ENCODE data around the gene SSU72.
"Not testable (repeated sequence)": the region's sequence is repeated elsewhere in the genome, so short reads cannot be mapped to it uniquely, and the experiment has no call there.

DNA sequence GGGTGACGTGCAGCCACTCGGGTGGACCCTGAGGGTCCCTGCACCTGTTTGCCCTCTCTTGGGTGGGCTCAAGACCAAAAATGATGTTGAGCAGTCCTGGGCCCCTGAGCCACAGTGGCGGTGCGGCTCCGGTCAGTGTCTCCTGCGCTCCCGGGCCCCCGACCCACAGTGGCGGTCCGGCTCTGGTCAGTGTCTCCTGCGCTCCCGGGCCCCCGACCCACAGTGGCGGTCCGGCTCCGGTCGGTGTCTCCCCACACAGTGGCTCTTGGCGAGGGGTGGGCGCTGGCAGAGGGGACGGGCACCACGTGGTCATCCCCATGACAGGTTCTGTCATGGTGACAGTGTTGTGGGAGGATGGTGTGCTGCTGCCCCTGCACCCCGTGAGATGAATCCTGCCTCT is 80.4 kb downstream of the SSU72 start:
- TF ChIP-seq, protein P1, sequence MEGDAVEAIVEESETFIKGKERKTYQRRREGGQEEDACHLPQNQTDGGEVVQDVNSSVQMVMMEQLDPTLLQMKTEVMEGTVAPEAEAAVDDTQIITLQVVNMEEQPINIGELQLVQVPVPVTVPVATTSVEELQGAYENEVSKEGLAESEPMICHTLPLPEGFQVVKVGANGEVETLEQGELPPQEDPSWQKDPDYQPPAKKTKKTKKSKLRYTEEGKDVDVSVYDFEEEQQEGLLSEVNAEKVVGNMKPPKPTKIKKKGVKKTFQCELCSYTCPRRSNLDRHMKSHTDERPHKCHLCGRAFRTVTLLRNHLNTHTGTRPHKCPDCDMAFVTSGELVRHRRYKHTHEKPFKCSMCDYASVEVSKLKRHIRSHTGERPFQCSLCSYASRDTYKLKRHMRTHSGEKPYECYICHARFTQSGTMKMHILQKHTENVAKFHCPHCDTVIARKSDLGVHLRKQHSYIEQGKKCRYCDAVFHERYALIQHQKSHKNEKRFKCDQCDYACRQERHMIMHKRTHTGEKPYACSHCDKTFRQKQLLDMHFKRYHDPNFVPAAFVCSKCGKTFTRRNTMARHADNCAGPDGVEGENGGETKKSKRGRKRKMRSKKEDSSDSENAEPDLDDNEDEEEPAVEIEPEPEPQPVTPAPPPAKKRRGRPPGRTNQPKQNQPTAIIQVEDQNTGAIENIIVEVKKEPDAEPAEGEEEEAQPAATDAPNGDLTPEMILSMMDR (IDR thresholded peaks at IDR 0.05; ENCODE audit: borderline replicate concordance, extremely low read depth, low read length, poor library complexity, severe bottlenecking) = not testable (repeated sequence)
- TF ChIP-seq EZH2 (IDR thresholded peaks at IDR 0.05; ENCODE audit: borderline replicate concordance, low read depth, low read length, severe bottlenecking) = not testable (repeated sequence)
